RCC 7860 (cell line): ENCODE results near the gene FBH1.
"Not testable (repeated sequence)": the region's sequence is repeated elsewhere in the genome, so short reads cannot be mapped to it uniquely, and the experiment has no call there.

Experiments used
- DNase-seq: peaks from one replicate; pipeline ENCODE4 v3.0.0-alpha.2; 2015; ENCODE audit warnings: low spot score
- FAIRE-seq: peaks from 2 replicates; lab custom pipeline; 2012; peaks lifted over from hg19 to GRCh38; lab: Jason Lieb, UNC

FBH1 gene

GRCh38 chr10:5937016-5937415, 47.0 kb downstream of the FBH1 start:
- FAIRE-seq: no peak
- DNase-seq: no peak

DNA sequence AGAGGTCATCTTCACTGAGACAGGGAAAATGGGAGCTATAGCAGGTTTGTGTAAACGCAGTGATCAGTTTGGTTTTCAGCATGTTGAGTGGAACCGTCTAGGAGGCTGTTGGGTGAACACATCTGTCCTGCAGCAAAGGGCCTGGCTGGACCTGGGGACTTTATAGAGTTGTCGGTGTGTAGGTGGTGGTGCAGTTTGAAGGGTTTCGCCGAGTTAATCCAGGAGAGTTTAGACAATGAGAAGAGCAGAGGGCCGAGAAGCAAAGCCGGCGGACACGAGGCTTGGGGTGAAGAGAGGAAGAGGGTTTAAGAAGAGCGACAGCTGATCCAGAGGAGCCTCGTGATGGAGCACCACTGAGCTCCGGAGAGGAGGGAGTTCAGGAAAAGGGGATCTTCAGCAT, 48.2 kb downstream of the FBH1 start:
- no peak for FAIRE-seq
- no peak for DNase-seq

GRCh38 chr10:5940807-5941218, 50.8 kb downstream of the FBH1 start:
- FAIRE-seq (no peak), DNase-seq (no peak)

GRCh38 chr10:5941579-5941978, 51.5 kb downstream of the FBH1 start:
- FAIRE-seq (no peak), DNase-seq (no peak)

GRCh38 chr10:5942001-5942400, 52.0 kb downstream of the FBH1 start:
- no peak for DNase-seq
- FAIRE-seq: no peak

GRCh38 chr10:5942474-5942873, 52.4 kb downstream of the FBH1 start:
- DNase-seq (no peak), FAIRE-seq (no peak)

DNA sequence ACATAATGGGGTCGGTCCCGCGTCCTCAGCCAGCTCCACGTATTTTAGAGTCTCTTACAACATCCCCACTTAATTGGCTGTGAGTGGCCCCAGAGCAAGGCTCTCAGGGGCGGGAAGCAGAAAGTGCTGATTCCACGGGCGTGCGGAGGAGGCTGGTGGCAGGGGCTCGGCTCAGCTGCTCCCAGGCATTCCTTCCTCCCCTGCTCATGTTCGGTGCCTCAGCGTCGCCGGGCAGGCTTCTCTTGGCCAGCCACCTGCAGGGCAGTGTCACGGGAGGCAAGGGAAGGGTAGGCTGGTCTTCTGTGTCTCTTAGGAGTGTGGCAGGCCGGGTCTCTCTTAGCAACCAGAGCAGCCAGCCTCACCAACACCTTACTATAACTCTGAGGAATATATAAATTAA, 53.5 kb downstream of the FBH1 start:
- DNase-seq: no peak
- no peak for FAIRE-seq

- DNase-seq (peak; percentile 85), FAIRE-seq (peak; percentile 95)
Measured at GRCh38 chr10:5944389-5945189, 54.5 kb downstream of the FBH1 start.

DNA sequence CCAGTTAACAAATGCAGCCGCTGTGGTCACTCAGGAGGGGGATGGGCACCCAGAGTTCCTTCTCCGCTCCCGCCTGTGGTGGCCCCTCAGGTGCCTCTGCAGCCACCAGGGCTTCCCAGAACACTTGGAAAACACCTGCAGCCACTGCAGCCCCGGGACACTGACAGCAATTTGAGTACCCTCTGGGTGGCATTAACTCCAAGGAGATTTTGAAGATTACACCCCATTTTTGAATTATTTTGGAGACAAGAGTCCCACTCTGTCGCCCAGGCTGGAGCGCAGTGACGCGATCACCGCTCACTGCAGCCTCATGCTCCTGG, 55.1 kb downstream of the FBH1 start:
- no peak for FAIRE-seq
- no peak for DNase-seq

- FAIRE-seq: no peak
- no peak for DNase-seq
Measured at GRCh38 chr10:5945561-5946418, 55.7 kb downstream of the FBH1 start.

- FAIRE-seq, DNase-seq: not testable (repeated sequence)
Measured at GRCh38 chr10:5946419-5946775, 56.4 kb downstream of the FBH1 start.

DNA sequence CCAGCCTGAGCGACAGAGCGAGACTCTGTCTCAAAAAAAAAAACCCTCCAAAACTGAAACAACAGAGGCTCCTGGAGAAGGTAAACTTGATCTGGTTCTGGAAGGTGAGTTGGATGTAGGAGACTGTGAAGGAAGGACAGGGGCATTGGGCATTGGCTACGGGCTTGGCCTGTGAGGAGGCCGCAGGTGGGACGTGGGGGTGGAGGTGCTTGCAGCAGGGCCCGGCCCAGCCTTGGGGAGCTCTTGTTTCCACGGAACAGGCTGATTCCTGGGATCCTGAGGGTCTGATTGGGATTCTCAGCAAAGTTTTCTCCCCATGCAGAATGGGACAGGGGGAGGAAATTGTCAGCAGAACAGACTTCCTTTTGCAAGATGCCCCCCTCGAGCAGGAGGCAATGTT, 56.7 kb downstream of the FBH1 start:
- FAIRE-seq (no peak), DNase-seq (no peak)

- DNase-seq (no peak), FAIRE-seq (no peak)
Measured at GRCh38 chr10:5947471-5948207, 57.6 kb downstream of the FBH1 start.

- FAIRE-seq (no peak), DNase-seq (no peak)
Measured at GRCh38 chr10:5948208-5948585, 58.2 kb downstream of the FBH1 start.

GRCh38 chr10:5949009-5949759, 59.1 kb downstream of the FBH1 start:
- no peak for DNase-seq
- FAIRE-seq: no peak

DNA sequence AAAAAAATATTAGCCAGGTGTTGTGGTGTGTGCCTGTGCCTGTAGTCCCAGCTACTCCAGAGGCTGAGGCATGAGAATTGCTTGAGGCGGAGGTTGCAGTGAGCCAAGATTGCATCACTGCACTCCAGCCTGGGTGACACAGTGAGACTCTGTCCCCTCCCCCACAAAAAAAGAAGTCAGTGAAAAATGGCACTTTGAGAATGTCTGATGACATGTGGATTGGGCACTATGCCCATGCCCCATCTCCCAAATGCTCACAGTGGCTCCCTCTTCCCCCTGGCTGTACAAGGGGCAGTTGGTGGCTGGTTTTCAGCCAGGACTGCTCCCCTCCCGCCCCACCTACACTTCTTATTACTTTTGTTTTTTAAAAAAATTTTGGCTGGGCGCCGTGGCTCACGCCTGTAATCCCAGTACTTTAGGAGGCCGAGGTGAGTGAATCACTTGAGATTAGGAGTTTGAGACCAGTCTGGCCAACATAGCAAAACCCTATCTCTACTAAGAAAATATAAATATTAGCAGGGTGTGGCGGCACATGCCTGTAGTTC, 61.2 kb downstream of the FBH1 start:
- DNase-seq (peak; percentile 36), FAIRE-seq (no peak)

GRCh38 chr10:5951721-5952407, 61.8 kb downstream of the FBH1 start:
- FAIRE-seq (no peak), DNase-seq (no peak)

GRCh38 chr10:5952731-5953385, 62.8 kb downstream of the FBH1 start:
- no peak for DNase-seq
- no peak for FAIRE-seq

GRCh38 chr10:5953676-5954075, 63.6 kb downstream of the FBH1 start:
- FAIRE-seq (no peak), DNase-seq (no peak)
